RWPE1 (cell line): ENCODE measurements around the gene CHCHD3.

Experiments used
- CTCF ChIA-PET: fragments of 350-600 bp; sonication (Branson Sonifier 250); formaldehyde crosslinking; extraction: SDS; loops from one replicate; lab custom pipeline; 2021; lab: Yijun Ruan, JAX
- POLR2A ChIA-PET: fragments of 400-600 bp; formaldehyde crosslinking; extraction: SDS; loops from one replicate; lab custom pipeline; 2020; ENCODE audit warnings: antibody characterized with exemption; ENCODE audit not compliant: low non-redundant PET; lab: Yijun Ruan, JAX
- DNase-seq: peaks from one replicate; pipeline ENCODE4 v3.0.0; 2012; ENCODE audit warnings: low spot score
- H3K27ac ChIP-seq: fragments of 450-650 bp; 2 replicates; pipeline ENCODE4 v1.5.1; 2017
- CTCF ChIP-seq: fragments of 450-650 bp; conservative IDR thresholded peaks from 2 replicates; pipeline ENCODE4 v1.5.1; 2017; ENCODE audit warnings: low read depth, mild to moderate bottlenecking

The CHCHD3 gene

GRCh38 chr7:133081599-133082389, at the start of gene CHCHD3:
CHCHD3 (minus strand) TSS chr7:133082090; CDS start chr7:133081937, 153 bp downstream.
- no peak for TF ChIP-seq CTCF
- peak within 1 kb of the TSS; percentile 84 for H3K27ac ChIP-seq
- peak; percentile 97 for DNase-seq
- POLR2A ChIA-PET = no interaction called here
- CTCF ChIA-PET = no interaction called here

GRCh38 chr7:133130166-133130565, 48.3 kb upstream of the CHCHD3 start:
- H3K27ac ChIP-seq = no peak overlapping the region
- ChIA-PET CTCF (no interaction called here), POLR2A (no interaction called here)
- no peak for TF ChIP-seq CTCF
- no peak for DNase-seq

GRCh38 chr7:133126422-133126821, 44.5 kb upstream of the CHCHD3 start:
- TF ChIP-seq CTCF = no peak
- ChIA-PET POLR2A (no interaction called here), CTCF (no interaction called here)
- no peak for DNase-seq
- H3K27ac ChIP-seq = no peak overlapping the region

- TF ChIP-seq CTCF = no peak
- DNase-seq = no peak
- ChIA-PET POLR2A (no interaction called here), CTCF (no interaction called here)
- no peak overlapping the region for H3K27ac ChIP-seq
Measured at GRCh38 chr7:133124974-133125373, 43.1 kb upstream of the CHCHD3 start.

- no peak for TF ChIP-seq CTCF
- no peak overlapping the region for H3K27ac ChIP-seq
- ChIA-PET CTCF (no interaction called here), POLR2A (no interaction called here)
- DNase-seq = no peak
Measured at GRCh38 chr7:133121175-133121844, 39.4 kb upstream of the CHCHD3 start.

- ChIA-PET CTCF (no interaction called here), POLR2A (no interaction called here)
- no peak for DNase-seq
- TF ChIP-seq CTCF = no peak
- no peak overlapping the region for H3K27ac ChIP-seq
Measured at GRCh38 chr7:133119067-133119466, 37.2 kb upstream of the CHCHD3 start.
